Measurements from ENCODE around the gene TOR1AIP2. TPM values are rescaled to one million over a fixed set of nuclear protein-coding genes. Genes with fewer than 3 reads are reported as not detected.

The TOR1AIP2 gene
- total RNA-seq, 1 experiment from 2014 or later = 73.9 TPM

DNA sequence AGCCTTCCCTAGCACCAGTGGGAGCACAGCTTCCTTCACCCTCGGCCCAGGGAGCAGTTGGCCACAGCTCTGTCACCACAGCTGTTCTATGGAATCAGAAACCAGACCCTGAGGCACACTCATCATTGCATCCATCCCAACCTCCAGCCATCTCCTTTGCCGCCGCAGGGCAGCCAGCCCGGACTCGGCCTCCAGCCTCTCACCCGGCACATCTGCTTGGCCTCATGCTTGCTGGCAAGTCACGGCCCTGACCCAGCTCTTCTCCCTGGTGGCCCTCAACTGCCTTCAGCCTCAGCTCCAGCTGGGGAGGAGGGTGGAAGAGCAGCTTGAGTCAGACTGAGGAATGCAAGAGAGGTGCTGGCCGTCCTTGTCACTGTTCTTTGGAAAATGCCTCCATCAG is 59.8 kb downstream of the TOR1AIP2 start:
- H3K79me2 ChIP-seq (ENCODE audit: insufficient read depth, low read length) = no peaks in the 10 kb centered on the region
- TF ChIP-seq, protein P1, sequence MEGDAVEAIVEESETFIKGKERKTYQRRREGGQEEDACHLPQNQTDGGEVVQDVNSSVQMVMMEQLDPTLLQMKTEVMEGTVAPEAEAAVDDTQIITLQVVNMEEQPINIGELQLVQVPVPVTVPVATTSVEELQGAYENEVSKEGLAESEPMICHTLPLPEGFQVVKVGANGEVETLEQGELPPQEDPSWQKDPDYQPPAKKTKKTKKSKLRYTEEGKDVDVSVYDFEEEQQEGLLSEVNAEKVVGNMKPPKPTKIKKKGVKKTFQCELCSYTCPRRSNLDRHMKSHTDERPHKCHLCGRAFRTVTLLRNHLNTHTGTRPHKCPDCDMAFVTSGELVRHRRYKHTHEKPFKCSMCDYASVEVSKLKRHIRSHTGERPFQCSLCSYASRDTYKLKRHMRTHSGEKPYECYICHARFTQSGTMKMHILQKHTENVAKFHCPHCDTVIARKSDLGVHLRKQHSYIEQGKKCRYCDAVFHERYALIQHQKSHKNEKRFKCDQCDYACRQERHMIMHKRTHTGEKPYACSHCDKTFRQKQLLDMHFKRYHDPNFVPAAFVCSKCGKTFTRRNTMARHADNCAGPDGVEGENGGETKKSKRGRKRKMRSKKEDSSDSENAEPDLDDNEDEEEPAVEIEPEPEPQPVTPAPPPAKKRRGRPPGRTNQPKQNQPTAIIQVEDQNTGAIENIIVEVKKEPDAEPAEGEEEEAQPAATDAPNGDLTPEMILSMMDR (conservative IDR thresholded peaks at IDR 0.05) = no peak
- H3T11ph ChIP-seq (ENCODE audit: low read length) = no peak overlapping the region
- no peak overlapping the region for H3K14ac ChIP-seq (ENCODE audit: insufficient read depth, low read length)
- H2BK20ac ChIP-seq (ENCODE audit: low read depth, low read length, poor library complexity, severe bottlenecking) = no peak overlapping the region
- H3K4me1 ChIP-seq (ENCODE audit: insufficient read depth, low read length) = no peaks in the 10 kb centered on the region
- H3K23me2 ChIP-seq (ENCODE audit: insufficient read length, low read depth, low read length, poor library complexity, severe bottlenecking) = peaks cover 12% of the 10 kb centered on the region
- no peak overlapping the region for H2BK12ac ChIP-seq (ENCODE audit: insufficient read length, low read depth, low read length)
- no peak overlapping the region for H3K4ac ChIP-seq (ENCODE audit: low read depth, low read length)
- DNase-seq = no peak
- no peak overlapping the region for H3K56ac ChIP-seq (ENCODE audit: insufficient read length, low read depth, low read length)
- Mint-ChIP-seq H3K27me3 (ENCODE audit: low read depth) (peaks cover 50% of the 10 kb centered on the region), H3K27ac (no peak overlapping the region), H3K4me3 (no peak overlapping the region), H3K36me3 (ENCODE audit: insufficient read depth in 1 of 3, low read depth in 3 of 3) (no peaks in the 10 kb centered on the region; a peak in 1 of 7 replicates), H3K4me1 (peaks cover 23 to 43% of the 10 kb centered on the region in 2 experiments), H3K9me3 (no peaks in the 10 kb centered on the region)
- no peak overlapping the region for H3K23ac ChIP-seq (ENCODE audit: insufficient read length, low read depth, low read length)
- H2BK15ac ChIP-seq (ENCODE audit: low read depth, low read length) = no peak overlapping the region
- no peaks in the 10 kb centered on the region for H3K79me1 ChIP-seq (ENCODE audit: insufficient read depth, low read depth, low read length, poor library complexity, severe bottlenecking)
- H3K18ac ChIP-seq (ENCODE audit: insufficient read length, low read depth, low read length) = no peak overlapping the region
- WGBS (ENCODE audit: extremely low coverage, insufficient read length, low lambda C conversion rate) = no CpG with 5 or more reads among the region's 8 CpGs
- H2AFZ ChIP-seq (ENCODE audit: low read length) = no peak overlapping the region
- no peak overlapping the region for H4K8ac ChIP-seq (replicated peaks; ENCODE audit: insufficient read length, low read depth, low read length)
- no peak overlapping the region for H2BK120ac ChIP-seq (ENCODE audit: low read depth, low read length, poor library complexity, severe bottlenecking)
- H3K9me3 ChIP-seq (ENCODE audit: control insufficient read depth, low read depth, low read length) = no peaks in the 10 kb centered on the region
- no peak overlapping the region for H2BK5ac ChIP-seq (ENCODE audit: insufficient read length, low read length)
- no peak overlapping the region for H3K4me2 ChIP-seq (ENCODE audit: insufficient read depth, insufficient read length, low read length)
- no peaks in the 10 kb centered on the region for H4K20me1 ChIP-seq (ENCODE audit: control insufficient read depth, insufficient read depth, insufficient read length)
- H4K5ac ChIP-seq (ENCODE audit: insufficient read length, low read depth, low read length) = no peak overlapping the region
- no peak overlapping the region for H4K91ac ChIP-seq (ENCODE audit: insufficient read length, low read depth, low read length)
- H3K9ac ChIP-seq (ENCODE audit: extremely low read depth, insufficient read length, low read length) = no peak overlapping the region
- no peak overlapping the region for H2AK5ac ChIP-seq (ENCODE audit: insufficient read length, low read length)
- H3K27ac ChIP-seq (ENCODE audit: insufficient read length, low read depth, low read length) = no peak overlapping the region
- H3K27me3 ChIP-seq (ENCODE audit: insufficient read depth, low read length) = no peaks in the 10 kb centered on the region

Data from H9 (cell line).